Natural killer cell treated with Interleukin-12 subunit alpha and Interleukin-12 subunit beta and Interleukin-15 and Interleukin-18, amount 100 ng/mL, for 72 hours (primary cell): ENCODE data around the gene UPB1. TPM values are rescaled to one million over a fixed set of nuclear protein-coding genes. Genes with fewer than 3 reads are reported as not detected.
"Not testable (repeated sequence)": the region's sequence is repeated elsewhere in the genome, so short reads cannot be mapped to it uniquely, and the experiment has no call there.

Source experiments
- ATAC-seq, 2 donors: fragments of 150-1000 bp; cut with Tn5 transposase in 1 of 2; sonication (Bioruptor Pico), chemical (Tn5 transposase) in 1 of 2; 2 replicates each; pipeline ENCODE4 v1.10.0; 2021
- DNase-seq: peaks from one replicate; pipeline ENCODE4 v3.0.0; 2022; ENCODE audit warnings: low spot score
- H3K27ac Mint-ChIP-seq, 2 donors: 1 replicate in 1 of 2; 2 replicates in 1 of 2; pipeline ENCODE4 v1.8.0; 2022; ENCODE audit warnings: mixed read lengths in 2 of 2, mild to moderate bottlenecking in 1 of 2, moderate library complexity in 1 of 2
- H3K27me3 Mint-ChIP-seq, 2 donors: 1 replicate in 1 of 2; 2 replicates in 1 of 2; pipeline ENCODE4 v1.8.0; 2022; ENCODE audit warnings: mixed read lengths in 2 of 2
- H3K36me3 Mint-ChIP-seq: one replicate; pipeline ENCODE4 v1.8.0; 2022; ENCODE audit warnings: mixed read lengths
- H3K4me1 Mint-ChIP-seq, 2 donors: 1 replicate in 1 of 2; 2 replicates in 1 of 2; pipeline ENCODE4 v1.8.0; 2022; ENCODE audit warnings: low read depth in 2 of 2, mixed read lengths in 2 of 2, mild to moderate bottlenecking in 1 of 2
- H3K4me3 Mint-ChIP-seq: one replicate; pipeline ENCODE4 v1.8.0; 2022; ENCODE audit warnings: mixed read lengths
- H3K9me3 Mint-ChIP-seq: 2 replicates; pipeline ENCODE4 v1.8.0; 2022; ENCODE audit warnings: mixed read lengths
- total RNA-seq, 2 donors: library from RNA; stranded (reverse); gene quantifications; one replicate each; pipeline ENCODE4 v1.2.3, GENCODE V29; 2022

UPB1 gene
- total RNA-seq, 2 donors from 2014 or later, result 0.84 to 1.9 TPM

DNA sequence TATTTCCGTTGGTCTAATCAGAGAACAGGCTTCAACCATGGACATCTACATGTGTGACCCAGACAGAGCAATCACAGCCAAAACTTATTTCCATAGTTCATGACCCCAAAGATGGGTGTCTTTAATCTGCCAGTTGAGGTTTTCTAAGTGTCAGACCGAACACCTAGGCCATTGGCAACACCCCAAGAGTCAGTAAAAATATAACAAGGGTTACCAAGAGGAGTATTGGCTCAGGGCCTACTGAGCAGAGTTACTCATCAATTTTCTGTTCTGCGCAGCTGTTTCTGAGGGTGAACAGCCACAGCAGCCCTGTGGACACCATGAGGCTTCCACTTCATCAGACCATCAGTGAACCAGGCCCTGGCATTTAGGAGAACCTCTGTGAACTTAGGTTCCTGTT is 41.0 kb downstream of the UPB1 start:
- ATAC-seq (no peak), DNase-seq (no peak)
- no peaks in the 10 kb centered on the region for H3K27me3 Mint-ChIP-seq
- no peak overlapping the region for H3K27ac Mint-ChIP-seq
- peaks cover 0 to 6% of the 10 kb centered on the region in 2 donors for H3K4me1 Mint-ChIP-seq
- H3K36me3 Mint-ChIP-seq, result peaks cover 6% of the 10 kb centered on the region
- H3K4me3 Mint-ChIP-seq, result no peak overlapping the region
- no peaks in the 10 kb centered on the region for H3K9me3 Mint-ChIP-seq

DNA sequence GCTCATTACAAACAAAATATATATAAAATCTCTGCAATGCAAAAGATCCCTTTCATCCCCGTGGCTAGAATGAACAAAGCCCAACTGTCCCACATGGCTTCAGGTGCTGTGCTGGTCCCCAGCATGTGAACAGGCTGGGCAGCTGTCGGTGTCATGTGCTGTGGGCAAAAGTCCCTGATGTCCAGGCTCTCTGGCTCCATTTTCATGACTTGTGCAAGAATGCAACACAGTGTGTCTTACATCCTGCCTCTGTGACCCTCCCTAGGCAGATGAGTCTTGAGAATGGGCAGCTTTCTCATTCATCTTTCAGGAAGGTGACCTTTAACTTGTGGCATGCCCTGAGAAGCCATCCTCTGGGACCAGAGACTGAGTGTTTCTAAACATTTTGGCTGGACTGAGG is 45.3 kb downstream of the UPB1 start:
- no peak for ATAC-seq
- H3K27ac Mint-ChIP-seq, result no peak overlapping the region
- no peak overlapping the region for H3K4me3 Mint-ChIP-seq
- no peaks in the 10 kb centered on the region for H3K27me3 Mint-ChIP-seq
- peaks cover 6% of the 10 kb centered on the region for H3K36me3 Mint-ChIP-seq
- peaks cover 0 to 6% of the 10 kb centered on the region in 2 donors for H3K4me1 Mint-ChIP-seq
- H3K9me3 Mint-ChIP-seq, result no peaks in the 10 kb centered on the region
- DNase-seq, result no peak

DNA sequence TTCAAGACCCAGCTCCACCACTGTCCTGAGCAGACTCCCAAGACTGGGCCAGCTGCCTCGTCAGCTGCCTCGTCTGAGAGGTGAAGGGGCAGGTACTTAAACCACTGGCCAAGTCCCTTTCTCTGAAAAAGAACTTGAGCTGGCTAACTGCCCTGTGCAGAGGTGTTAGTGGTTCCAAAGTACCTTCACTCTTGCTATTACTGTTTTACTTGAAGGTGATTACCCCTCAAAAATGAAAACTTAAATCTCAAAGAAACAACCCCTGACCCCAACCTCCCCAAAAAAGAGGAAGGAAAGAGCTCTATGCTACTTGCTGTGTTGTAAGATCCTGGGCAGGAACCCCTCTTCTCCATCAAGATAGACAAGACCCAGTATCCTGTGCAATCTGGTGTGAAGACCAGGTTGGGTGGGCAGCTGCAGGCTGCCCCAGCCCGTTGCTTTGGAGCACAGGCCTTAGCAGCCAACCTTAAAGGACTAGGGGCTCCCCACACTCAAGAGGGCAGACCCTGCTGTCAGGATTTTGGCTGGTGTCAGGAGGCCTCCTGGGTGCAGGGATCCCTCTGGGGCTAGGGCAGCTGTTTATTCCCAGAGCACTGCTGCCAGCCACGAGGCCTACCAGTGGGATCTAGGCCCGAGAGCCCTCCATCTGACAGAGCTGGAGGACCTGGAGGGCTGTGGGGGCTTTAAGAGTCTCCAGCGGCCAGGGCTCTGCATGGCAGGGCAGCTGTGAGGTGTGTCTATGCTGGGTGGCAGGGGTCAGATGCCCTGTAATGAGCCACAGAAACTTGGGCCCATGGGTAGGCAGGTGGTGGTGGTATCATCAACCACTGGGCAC is 46.8 kb downstream of the UPB1 start:
- Mint-ChIP-seq H3K4me1 (peaks cover 0 to 6% of the 10 kb centered on the region in 2 donors), H3K27ac (peak overlapping the region in 1 of 2 donors; percentile 5), H3K9me3 (no peaks in the 10 kb centered on the region), H3K27me3 (no peaks in the 10 kb centered on the region), H3K36me3 (peaks cover 8% of the 10 kb centered on the region), H3K4me3 (no peak overlapping the region)
- ATAC-seq (peak in 1 of 2 donors; percentile 28), DNase-seq (no peak)

DNA sequence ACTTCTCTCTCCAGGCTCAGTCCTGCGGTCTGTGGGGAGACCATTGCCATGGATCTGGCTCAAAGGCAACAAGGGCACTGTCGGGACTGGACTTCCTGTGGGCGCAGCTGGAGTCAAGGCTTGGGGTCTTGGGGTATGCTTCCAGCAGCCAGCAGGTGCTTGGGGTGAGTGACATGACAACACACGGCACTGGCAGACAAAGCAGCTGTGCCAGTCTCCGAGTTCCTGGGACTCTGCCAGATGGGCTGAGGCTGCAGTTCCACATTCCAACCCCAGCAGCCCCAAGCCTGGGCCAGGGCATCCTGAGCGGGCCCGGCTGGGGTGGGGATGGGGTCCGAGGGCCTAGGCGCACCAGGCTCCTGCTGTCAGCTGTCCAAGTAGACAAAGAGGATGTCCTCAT is 47.5 kb downstream of the UPB1 start:
- Mint-ChIP-seq H3K36me3 (peaks cover 11% of the 10 kb centered on the region), H3K4me1 (peaks cover 0 to 6% of the 10 kb centered on the region in 2 donors), H3K27me3 (no peaks in the 10 kb centered on the region), H3K9me3 (no peaks in the 10 kb centered on the region), H3K4me3 (no peak overlapping the region), H3K27ac (no peak overlapping the region)
- ATAC-seq (no peak), DNase-seq (no peak)

DNA sequence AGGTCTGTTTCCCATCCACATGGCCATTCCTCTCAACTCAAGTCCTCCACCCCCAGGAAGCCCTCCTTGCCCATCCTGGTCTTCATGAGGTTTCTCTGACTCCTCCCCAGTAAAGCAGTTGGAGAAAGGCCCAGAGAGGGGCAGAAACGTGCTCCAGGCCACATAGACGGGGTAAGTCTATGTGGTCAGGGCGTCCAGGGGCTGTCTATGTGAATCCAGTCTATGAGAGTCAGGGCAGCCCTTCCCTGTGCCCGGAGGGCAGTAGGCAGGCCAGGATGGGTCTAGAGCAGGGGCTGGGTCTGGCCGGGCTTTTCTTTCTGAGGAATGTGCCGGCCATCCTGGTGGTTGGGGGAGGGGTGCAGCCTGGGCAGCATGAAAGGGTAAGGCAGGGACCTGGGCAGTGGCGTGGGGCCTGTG is 48.1 kb downstream of the UPB1 start:
- Mint-ChIP-seq H3K4me3 (no peak overlapping the region), H3K27me3 (no peaks in the 10 kb centered on the region), H3K9me3 (no peaks in the 10 kb centered on the region), H3K4me1 (peaks cover 0 to 6% of the 10 kb centered on the region in 2 donors), H3K36me3 (peaks cover 11% of the 10 kb centered on the region), H3K27ac (no peak overlapping the region)
- DNase-seq (no peak), ATAC-seq (peak in 1 of 2 donors; percentile 13)

DNA sequence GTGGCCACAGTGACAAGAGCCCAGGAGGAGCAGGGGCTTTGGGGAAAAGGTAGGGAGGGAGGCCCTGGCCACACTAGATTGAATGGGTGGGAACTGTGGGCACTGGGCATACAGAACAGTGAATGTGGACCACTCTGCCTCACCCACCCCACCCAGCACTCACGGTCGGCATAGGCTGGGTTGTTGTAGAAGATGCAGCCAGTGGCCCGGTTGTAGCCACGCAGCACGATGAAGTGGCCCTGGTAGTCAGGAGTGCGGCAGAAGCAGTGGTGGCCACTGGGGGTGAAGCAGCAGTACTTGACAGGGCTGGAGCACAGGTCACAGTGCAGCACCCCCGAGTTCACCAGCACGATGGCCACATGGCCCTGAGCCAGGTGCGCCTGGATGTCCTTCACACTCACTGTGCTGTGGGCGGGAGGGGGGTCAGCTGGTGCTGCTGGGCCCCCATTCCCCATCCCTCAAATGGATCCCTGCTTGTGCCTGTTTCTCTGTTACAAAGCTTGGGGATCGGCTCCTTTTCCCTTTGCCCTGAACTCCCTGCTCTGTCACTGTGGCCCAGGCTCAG is 48.6 kb downstream of the UPB1 start:
- Mint-ChIP-seq H3K27me3 (no peaks in the 10 kb centered on the region), H3K27ac (no peak overlapping the region), H3K9me3 (no peaks in the 10 kb centered on the region), H3K4me3 (no peak overlapping the region), H3K36me3 (peaks cover 11% of the 10 kb centered on the region), H3K4me1 (peaks cover 0 to 6% of the 10 kb centered on the region in 2 donors)
- peak in 1 of 2 donors; percentile 33 for ATAC-seq
- no peak for DNase-seq

DNA sequence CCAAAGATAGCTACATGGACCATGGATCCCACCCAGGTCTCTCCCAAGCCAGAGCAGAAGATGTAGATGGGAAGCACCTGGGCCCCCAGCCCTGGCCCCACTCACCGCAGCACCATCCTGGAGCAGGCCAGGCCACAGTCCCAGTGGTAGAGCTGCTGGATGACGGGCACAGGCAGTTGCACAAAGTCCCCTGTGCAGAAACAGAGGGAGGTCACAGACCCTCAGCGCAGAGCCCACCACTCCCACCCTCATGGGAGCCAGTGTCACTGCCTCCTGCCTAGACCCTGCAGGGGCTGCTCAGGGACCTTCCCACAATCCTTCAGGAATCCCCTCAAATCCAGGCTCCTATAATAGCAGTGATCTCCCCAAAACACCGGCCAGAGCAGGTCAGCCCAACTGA is 53.7 kb downstream of the UPB1 start:
- Mint-ChIP-seq H3K4me3 (no peak overlapping the region), H3K27me3 (no peaks in the 10 kb centered on the region), H3K4me1 (peaks cover 24% of the 10 kb centered on the region in 2 donors), H3K36me3 (peaks cover 5% of the 10 kb centered on the region), H3K27ac (no peak overlapping the region), H3K9me3 (no peaks in the 10 kb centered on the region)
- DNase-seq (no peak), ATAC-seq (no peak)

DNA sequence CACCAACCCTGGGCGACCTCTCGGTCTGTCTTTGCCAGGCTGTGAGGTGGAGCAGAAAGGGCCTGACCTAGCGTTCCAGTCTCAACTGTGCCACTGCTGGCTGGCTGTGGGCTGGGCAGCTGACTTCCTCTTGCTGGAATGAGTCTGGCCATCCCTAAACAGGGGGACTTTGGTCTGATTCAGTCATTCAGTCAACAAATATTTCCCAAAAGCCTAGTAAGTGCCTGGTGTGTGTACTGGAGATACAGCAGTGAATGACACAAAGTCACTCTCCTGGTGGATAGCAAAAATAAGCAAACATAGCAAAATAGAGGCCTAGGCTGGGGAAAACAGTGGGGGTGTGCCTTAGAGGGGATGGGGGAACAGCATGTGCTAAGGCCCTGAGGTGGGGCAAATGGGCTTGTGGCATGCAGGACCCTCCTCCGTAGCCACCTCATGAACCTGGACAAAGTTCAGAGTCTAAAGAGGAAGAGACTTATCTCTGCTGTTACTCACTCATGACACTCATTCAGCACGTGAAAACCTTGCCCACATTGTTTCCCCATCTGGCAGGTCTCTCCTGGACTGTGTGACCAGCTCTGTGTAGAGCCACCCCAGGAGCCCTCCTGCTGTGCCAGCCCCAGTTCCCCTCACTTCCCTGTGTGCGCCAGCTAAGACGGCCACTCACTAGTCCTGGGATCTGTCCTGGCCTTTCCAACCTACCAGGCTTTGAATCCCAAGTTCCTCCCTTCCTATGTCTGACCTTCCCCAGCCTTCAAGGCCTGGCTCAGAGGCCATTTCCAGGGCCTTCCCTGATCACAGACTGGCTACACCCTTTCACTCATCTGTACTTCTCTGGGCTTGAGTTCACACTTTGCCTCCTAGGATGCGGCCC is 55.1 kb downstream of the UPB1 start:
- no peaks in the 10 kb centered on the region for H3K9me3 Mint-ChIP-seq
- H3K36me3 Mint-ChIP-seq, result peaks cover 5% of the 10 kb centered on the region
- peak overlapping the region; percentile 0 to 66 for H3K27ac Mint-ChIP-seq
- H3K4me3 Mint-ChIP-seq, result peak overlapping the region; percentile 3
- no peak for DNase-seq
- H3K27me3 Mint-ChIP-seq, result no peaks in the 10 kb centered on the region
- H3K4me1 Mint-ChIP-seq, result peaks cover 31 to 32% of the 10 kb centered on the region in 2 donors
- ATAC-seq, result no peak

DNA sequence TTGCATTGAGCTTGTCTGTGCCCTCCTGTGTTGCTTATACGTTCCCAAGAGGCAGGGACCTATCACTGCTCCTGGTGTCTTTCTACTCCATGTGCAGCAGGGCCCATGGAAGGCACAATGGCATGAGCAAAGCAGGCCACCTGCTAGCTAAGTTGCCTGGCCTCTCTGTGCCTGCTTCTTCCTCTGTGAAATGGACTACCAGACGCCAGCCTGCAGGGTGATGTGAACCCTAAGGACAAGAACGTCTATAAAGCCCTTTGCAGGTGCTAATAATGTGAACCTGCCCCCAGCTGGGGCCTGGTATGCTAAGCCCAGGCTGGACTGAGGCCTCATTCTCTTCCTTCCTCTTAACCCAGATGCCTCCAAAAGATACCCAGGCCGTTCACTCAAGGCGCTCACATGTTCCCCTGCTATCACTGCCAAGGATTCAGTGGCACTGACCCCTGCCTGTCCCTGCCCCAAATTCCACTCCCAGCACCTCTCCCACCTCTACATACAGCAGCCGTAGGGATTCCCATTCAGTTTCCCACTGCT is 55.8 kb downstream of the UPB1 start:
- no peak for DNase-seq
- ATAC-seq, result no peak
- Mint-ChIP-seq H3K4me3 (peak overlapping the region; percentile 3), H3K9me3 (no peaks in the 10 kb centered on the region), H3K27me3 (no peaks in the 10 kb centered on the region), H3K4me1 (peaks cover 31 to 34% of the 10 kb centered on the region in 2 donors), H3K36me3 (peaks cover 5% of the 10 kb centered on the region), H3K27ac (peak overlapping the region; percentile 0 to 66)

DNA sequence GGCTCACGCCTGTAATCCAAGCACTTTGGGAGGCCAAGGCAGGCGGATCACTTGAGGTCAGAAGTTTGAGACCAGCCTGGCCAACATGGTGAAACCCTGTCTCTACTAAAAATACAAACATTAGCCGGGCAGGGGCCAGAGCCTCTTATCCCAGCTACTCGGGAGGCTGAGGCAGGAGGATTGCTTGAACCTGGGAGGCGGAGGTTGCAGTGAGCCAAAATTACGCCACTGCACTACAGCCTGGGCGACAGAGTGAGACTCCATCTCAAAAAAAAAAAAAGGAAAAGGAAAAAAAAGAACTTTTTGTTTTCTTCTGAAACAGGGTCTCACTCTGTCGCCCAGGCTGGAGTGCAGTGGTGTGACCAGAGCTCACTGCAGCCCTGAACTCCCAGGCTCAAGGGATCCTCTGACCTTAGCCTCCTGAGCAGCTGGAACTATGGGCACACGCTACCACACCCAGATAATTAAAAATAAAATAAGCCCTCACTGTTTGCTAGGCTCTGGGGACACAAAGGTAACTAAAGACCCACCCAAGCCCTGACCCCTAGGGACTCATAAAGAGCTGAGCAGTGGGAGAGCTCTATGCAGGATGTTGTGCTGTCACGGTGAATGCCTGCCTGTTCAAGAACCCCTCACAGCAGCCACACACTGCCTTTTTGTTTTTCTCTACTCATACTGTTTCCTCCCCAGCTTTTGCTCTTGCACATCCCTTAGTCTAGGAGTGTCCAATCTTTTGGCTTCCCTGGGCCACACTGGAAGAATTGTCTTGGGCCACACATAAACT is 57.6 kb downstream of the UPB1 start:
- H3K27ac Mint-ChIP-seq, result peak overlapping the region in 1 of 2 donors; percentile 96
- not testable (repeated sequence) for H3K9me3 Mint-ChIP-seq, H3K27me3 Mint-ChIP-seq

DNA sequence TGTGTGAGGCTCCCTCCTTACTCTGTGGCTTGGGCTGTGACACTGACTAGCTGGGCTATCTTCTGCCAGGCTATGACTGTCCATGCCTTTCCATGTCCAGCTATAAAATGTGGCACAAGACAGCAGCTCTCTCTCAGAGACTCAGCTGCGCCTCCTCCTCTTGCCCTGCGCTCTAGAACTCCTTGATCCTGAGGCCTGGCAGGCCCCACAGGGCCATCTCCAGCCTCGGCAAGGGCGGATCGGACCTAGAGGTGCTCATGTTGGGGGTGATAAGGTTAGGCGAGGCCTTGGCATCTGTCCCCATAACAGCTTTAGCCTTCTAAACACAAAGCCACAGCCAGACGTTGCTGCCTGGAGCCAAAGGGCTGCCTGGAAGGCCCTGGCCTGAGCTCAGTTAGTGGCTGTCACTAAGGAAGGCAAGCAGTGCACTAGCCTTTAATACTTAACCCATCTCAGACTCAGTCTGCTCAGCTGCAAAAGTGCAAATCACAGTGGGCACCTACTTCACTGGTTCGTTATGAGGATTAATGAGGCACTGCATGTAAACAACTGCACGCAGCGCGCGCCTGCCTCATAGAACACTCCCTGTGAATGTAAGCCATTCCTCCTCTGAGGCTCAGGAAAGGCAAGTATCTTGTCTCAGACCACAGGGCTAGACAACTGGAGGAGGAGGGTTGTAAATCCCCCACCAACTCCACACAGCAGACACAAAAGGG is 58.6 kb downstream of the UPB1 start:
- Mint-ChIP-seq H3K4me1 (peaks cover 49 to 57% of the 10 kb centered on the region in 2 donors), H3K27me3 (no peaks in the 10 kb centered on the region), H3K4me3 (peak overlapping the region; percentile 97), H3K36me3 (peaks cover 20% of the 10 kb centered on the region), H3K27ac (peak overlapping the region; percentile 96 to 97), H3K9me3 (no peaks in the 10 kb centered on the region)
- DNase-seq (no peak), ATAC-seq (no peak)

More for the DNA sequence above, 57.6 kb downstream of the UPB1 start:
- not testable (repeated sequence) for DNase-seq, ATAC-seq
- peaks cover 39 to 48% of the 10 kb centered on the region in 2 donors for H3K4me1 Mint-ChIP-seq
- peaks cover 10% of the 10 kb centered on the region for H3K36me3 Mint-ChIP-seq
- H3K4me3 Mint-ChIP-seq, result peak overlapping the region; percentile 97

DNA sequence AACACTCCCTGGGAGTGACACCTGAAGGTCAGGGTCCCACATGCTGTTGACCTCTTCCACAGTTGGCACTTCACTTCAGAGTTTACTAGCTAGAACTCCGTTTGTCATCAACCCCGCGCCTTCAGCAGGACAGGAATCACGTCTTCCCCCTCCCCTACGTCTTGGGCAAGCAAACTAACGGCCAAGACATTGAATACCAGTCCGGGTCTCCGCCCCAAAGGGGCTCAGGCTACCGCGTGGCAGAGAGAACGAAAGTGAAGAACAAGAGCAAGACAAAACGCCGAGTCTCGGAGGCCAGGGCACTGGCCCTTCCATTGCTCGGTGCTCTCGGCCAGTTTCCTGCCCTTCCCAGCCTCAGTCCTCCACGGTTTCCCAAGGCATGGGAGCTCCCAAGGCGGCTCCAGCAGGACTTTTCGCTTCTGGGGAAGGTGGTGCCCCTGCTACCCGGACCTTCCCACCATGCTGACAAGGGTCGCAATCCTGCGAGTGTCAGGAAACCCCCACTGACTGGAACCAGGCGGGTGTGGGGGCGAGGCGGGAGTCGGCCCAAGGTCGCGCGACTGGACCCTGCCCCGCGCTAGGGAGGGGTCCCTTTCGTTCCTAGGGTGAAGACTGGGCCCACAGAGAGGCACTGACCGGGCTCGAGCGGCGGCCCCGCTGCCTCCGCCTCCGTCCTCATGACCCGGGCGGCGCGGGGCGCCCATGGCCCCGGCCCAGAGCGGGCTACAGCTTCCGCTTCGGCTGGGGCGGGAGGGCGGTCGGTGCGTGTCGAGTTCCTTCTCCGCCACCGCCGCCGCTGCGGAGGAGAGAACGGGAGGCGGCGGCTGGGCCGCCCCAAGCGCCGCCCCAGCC is 59.4 kb downstream of the UPB1 start, which contains the start of gene GUCD1:
Gene GUCD1, minus strand, starts transcription at position 826 of the 852 bp plus-strand sequence. Its CDS starts 147 bp downstream, at position 679.
- peak within 1 kb of the TSS; percentile 96 to 97 for H3K27ac Mint-ChIP-seq
- H3K27me3 Mint-ChIP-seq, result no peaks in the 10 kb centered on the region
- peaks cover 24% of the 10 kb centered on the region for H3K36me3 Mint-ChIP-seq
- no peaks in the 10 kb centered on the region for H3K9me3 Mint-ChIP-seq
- peak within 1 kb of the TSS; percentile 97 for H3K4me3 Mint-ChIP-seq
- no peak for ATAC-seq
- peaks cover 54 to 62% of the 10 kb centered on the region in 2 donors for H3K4me1 Mint-ChIP-seq
- DNase-seq, result peak; percentile 68
